Activated gamma-delta T cell treated with Interleukin-2 at 50 U/mL for 16 hours (primary cell): Measurements from ENCODE around the gene C5orf24.
"Not testable (repeated sequence)": the region's sequence is repeated elsewhere in the genome, so short reads cannot be mapped to it uniquely, and the experiment has no call there.

Source experiments
- DNase-seq: peaks from one replicate; pipeline ENCODE4 v3.0.0-alpha.2; 2020

C5orf24 gene

DNA sequence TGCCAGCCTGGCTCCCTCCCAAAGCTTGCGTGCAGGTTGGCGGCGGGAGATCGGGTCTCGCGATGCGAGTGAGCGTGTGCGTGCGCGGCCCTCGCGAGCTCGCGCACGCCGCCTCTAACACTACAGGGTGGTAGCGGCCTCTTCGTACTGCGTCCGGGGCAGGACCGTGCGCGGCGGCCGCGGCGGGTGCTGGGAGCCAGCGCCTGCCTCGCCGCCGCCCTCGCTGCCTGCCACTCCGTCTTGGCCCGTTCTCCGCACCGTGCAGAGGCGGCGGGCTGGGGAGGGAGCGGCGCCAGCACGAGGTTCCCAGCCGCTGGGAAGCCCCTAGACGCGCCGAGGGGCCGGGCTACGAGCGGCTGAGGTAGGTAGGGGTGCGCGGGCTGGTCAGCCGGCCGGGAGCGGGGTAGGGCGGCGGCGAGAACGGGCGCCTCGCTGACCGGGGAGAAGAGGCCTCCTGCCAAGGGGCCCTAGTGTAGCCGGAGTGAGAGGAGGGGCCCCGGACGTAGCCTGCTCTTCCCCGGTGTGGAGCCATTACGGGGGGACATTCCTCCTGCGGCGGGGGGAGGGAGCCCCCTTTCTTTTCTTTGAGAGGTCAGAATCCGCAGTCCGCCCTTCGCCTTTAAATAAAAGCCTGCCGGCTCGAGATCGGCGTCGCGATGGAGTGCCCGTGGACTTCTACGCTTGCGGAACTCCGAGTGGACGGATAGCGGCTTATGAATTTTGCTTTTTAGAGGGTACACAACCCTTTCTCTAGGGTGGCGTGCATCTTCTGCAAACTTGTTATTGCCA, at the start of gene C5orf24:
Gene C5orf24, plus strand, starts transcription at position 117 of the 789 bp plus-strand sequence. CDS start 8,933 bp downstream, outside the sequence.
- DNase-seq = peak; percentile 88

DNA sequence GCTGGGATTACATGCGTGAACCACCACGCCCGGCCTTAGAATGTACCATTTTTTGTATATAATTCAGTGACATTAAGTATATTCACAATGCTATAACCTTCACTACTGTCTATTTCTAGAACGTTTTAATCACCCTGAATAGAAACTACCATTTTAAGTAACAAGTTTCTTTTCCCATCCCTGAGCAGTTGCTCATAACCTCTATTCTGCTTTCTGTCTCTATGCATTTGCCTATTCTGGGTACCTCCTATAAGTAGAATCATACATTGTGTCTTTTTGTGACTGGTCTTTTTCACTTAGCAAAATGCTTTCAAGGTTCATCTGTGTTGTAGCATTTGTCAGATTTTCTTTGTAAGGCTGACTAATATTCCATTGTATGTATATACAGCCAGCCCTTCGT, 47.3 kb upstream of the C5orf24 start:
- no peak for DNase-seq

DNA sequence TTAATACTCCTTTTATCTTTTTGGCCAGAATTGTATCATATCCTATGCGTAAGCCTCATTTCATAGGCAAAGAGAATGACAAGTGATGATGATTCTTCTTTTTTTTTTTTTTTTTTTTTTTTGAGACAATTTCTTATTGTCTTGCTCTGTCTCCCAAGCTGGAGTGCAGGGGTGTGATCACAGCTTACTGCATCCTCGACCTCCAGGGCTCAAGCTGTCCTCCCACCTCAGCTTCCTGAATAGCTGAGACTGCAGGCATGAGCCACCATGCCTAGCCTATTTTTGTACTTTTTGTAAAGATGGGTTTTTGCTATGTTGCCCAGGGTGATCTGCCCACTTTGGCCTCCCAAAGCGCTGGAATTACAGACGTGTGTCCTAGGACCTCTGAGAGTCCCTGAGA, 41.9 kb upstream of the C5orf24 start:
- DNase-seq = no peak

DNA sequence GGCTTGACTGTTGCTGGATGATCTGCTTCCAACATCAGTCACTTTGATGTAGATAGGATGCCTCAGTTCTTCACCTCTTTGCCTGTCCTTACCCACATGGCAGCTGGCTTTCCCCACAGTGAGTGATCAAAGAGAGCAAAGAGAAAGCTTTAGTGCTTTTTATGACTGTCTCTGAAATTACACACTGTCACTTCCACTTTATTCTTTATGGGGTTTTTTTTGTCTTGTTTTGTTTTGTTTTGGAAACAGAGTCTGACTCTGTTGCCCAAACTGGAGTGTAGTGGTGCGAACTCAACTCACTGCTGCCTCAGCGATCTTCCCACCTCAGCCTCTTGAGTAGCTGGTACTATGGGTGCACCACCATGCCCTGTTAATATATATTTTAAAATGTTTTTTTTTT, 32.4 kb upstream of the C5orf24 start:
- DNase-seq = no peak

DNA sequence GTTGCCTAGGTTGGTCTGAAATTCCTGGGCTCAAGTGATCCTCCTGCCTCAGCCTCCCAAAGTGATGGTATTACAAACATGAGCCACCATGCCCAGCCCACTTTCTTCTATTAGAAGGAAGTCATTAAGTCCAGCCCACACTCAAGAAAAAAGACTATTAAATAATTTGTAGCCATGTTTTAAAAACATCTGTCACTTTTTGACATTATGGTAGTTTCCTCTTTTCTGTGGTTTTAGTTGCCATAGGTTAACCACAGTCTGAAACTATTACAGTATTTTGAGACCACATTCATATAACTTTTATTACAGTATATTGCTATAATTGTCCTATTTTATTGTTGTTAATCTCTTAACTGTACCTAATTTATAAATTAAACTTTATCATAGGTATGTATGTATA, 31.9 kb upstream of the C5orf24 start:
- DNase-seq = no peak

DNA sequence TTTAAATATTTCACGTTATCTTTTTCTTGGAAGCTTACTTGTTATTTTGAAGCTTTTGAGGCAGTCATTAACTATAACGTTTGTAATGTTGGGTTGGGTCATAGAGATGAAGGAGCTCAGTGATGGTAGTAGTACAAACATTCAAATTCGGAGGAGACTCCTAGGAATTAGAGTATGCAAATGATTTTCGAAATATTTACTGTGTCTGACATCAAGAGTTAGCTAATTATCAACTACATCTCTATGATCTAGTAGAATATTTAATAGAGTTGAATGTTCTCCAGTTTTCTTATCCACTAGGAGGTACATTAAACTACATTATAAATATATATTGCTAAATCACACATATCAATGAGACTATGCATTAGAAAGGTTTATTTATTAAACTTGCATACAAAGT, 28.8 kb upstream of the C5orf24 start:
- DNase-seq = no peak

DNA sequence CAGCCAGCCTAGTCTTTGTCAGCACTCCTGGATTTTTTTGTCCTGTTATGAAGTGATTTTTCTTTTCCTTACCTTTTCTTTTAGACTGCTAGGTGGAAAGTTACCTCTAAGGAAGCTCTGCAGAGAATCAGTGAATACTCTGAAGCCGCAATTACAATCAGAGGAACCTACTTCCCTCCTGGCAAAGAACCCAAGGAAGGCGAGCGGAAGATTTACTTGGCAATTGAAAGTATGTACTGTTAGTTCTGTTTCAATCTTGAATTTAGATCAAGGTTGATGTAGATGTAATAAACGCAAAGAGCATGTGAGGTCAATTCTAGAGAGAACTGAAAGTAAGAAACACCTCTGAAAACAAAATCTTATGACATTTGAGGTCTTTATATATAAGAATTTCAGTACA, 27.0 kb upstream of the C5orf24 start:
- DNase-seq = no peak

DNA sequence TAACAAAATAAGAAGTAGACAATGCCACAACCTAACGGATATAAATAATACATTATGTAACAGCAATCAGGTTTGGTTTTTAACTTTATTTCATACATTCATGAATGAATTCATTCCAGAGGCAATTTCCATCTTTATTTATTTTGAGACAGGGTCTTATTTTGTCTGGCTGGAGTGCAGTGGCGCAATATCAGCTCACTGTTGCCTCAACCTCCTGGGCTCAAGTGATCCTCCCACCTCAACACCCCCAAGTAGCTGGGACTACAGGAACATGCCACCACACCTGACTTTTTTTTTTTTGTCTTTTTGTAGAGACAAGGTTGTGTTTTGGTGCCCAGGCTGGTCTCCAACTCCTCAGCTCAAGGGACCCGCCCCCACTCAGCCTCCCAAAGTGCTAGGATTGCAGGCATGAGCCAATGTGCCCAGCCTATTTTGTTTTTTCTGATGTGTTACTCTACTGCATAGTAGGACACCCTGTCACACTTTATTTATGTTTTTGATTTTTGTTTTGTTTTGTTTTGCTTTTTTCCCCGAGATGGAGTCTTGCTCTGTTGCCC, 26.3 kb upstream of the C5orf24 start:
- no peak for DNase-seq

DNA sequence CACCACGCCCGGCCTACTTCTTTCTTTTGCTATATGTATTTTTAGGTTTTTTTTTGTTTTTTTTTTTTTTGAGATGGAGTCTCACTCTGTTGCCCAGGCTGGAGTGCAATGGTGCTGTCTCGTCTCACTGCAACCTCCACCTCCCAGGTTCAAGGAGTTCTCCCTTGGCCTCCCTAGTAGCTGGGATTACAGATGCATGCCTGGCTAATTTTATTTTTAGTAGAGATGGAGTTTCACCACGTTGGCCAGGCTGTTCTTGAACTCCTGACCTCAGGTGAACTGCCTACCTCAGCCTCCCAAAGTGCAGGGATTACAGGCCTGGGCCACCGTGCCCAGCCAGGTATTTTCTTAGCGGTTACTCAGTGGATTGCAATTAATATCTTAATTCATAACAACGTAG, 23.9 kb upstream of the C5orf24 start:
- DNase-seq = no peak

DNA sequence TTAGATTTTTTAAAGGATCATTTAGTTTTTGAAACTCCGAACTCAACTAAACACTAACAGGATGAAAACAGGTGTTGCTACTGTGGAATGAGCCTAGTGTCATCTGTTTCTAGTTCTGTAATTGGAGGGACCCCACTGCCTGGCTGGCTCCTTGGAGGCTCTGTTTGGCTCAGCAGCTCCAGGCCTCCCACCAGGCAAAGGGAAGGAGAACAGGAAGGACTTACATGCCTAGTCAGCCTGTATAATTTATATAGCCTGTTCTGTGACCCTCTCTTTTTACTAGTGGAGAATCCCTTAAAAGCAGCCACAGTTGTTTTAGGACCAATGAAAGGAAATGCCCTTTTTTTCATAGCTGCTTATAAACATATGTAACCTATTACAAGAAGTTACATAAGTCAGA, 21.1 kb upstream of the C5orf24 start:
- no peak for DNase-seq

DNA sequence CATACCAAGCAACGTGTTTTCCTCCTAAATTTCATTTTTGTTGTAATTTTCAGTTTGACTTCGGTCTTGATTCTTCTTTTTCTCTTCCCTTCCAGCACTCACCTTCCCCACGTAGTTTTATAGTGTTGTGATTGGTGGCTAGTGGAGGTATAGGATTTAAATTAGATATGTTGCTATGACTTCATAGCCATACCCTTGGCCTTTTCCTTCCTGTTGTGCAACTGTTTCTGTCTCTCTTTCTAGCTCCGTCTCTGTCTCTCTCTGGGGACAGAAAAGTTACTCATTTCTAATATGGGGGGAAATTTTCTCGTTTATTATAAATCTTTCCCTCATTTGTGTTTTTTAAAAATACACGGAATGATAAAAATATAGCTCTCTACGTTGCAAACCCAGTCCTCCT, 20.6 kb upstream of the C5orf24 start:
- no peak for DNase-seq

DNA sequence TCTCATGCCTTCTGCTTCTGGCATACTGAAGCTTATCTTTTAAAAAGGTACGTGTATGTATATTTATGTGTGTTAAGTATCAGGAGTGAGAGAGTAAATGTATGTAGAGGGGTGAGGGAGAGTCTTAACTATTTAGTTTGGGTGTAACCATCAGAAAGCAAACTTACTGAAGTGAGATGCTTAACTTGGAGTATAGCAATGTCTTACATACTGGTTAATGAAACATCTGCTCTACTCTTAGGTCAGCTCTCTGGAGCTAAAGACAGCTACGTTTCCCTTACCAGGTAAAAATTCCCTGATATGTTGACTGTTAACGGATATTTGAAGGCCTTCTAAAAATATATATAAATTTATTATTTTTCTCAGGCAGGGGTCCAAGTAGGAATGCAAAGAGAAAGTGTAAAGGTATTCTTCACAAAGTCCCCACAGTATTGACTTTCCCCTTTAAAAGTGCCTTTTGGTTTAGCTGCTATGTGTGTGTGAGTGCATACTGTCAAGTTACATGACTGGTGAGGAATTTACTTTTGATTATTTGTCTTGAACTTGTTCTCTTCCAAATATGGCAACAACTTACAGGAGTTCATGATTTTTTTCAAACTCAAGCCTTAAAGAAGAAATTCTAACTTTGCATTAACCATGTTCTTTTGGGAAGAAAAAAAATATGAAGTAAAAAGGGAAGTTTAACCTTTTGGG, 12.3 kb upstream of the C5orf24 start:
- DNase-seq = no peak

DNA sequence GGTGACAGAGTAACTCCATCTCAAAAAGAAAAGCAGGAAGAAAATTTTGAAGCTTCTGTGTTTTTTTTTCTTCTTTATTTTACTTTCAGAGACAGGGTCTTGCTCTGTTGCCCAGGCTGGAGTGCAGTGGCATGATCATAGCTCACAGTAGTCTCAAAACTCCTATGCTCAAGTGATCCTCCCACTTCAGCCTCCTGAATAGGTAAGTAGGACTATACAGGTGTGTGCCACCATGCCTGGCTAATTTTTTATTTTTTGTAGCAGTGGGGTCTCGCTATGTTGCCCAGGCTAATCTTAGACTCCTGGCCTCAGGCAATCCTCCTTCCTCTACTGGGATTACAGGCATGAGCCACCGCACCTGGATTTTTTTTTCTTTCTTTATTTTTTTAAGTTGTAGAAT, 10.1 kb upstream of the C5orf24 start:
- DNase-seq = no peak

DNA sequence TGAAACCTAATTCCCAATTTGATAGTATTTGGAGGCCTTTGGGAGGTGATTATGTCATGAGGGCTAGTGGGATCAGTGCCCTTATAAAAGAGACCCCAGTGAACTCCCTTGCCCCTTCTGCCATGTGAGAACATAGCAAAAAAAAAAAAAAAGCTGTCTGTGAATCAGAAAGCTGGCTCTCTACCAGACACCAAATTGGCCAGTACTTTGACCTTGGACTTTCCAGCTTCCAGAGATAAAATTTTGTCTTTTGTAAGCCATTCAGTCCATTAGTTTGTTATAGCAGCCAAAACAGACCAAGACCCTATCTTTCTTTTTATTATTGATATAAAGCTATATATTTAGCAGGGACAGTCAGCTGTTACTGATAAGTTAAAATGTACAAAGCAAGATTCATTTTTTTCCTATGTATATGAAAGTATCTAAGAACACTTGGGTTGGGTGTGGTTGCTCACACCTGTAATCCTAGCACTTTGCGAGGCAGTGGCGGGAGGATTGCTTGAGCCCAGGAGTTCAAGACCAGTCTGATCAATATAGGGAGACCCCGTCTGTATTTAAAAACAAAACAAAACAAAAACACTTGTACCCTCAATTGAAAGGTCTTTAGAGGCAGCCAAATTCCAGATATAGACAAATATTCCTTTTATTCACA, 8.1 kb upstream of the C5orf24 start:
- no peak for DNase-seq

DNA sequence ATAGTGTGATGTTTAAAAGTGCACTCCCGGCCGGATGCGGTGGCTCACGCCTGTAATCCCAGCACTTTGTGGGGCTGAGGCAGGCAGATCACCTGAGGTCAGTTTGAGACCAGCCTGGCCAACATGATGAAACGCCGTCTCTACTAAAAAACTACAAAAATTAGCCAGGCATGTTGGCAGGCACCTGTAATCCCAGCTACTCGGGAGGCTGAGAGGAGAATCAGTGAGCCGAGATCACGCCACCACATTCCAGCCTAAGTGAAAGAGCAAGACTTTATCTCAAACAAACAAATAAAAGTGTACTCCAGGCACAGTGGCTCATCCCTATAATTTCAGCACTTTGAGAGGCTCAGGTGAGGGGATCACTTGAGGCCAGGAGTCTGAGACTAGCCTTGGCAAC, 7.4 kb upstream of the C5orf24 start:
- DNase-seq = not testable (repeated sequence)

DNA sequence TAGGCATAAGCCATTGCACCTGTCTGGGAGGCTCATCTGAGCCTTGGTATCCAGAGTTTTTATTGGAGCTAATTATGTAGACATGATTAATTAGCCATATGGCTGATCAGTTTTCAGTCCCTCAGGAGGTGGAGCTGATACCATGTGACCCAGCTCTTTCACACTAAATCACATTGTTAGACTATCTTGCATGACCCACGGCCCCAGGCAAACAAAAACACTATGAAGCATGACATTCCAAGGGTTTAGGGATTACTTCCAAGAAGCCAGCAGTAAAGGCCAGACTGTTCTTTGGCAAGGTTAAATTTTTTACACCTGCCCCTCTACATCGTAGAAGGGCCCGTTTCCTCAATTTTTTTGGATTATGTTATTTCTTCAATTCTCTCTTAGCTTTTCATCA, 5.0 kb upstream of the C5orf24 start:
- DNase-seq = no peak

DNA sequence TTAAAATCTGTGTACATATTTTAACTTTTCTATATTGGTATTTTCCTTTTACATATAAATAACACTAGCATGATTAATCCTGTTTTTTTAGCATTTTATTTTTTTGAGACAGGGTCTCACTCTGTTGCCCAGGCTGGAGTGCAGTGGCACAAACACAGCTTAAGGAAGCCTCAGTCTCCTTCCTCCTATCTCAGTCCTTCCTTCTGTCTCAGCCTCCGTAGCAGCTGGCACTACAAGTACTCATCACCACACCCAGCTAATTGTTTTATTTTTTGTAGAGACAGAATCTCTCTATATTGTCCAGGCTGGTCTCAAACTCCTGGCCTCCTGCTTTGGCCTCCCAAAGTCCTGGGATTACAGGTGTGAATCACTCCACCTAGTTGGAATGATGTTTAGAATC, 1.5 kb upstream of the C5orf24 start:
- DNase-seq = no peak

DNA sequence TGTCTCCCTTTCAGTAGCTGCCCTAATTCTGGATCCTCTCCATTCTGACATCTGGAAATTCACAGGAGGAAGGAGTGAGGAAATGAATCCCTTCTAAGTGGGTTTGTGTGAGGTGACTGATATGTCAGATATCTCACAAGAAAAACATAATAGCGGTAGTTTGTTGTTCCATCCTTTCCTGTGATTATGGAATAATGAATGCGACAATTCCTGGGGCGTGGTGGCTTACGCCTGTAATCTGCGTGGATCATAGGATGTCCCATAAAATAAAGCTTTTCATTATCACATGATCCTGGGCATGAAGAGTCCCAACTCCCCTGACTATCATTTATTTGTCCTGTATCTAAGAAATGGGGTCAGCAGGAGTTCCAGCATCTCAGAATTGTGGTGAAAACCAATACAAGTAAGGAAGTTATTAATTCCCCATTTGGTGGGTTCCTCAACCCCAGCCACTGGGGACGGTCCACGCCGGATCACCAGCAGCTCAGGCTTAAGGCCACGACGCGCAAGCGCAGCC, 375 bp upstream of the C5orf24 start:
- DNase-seq = no peak

DNA sequence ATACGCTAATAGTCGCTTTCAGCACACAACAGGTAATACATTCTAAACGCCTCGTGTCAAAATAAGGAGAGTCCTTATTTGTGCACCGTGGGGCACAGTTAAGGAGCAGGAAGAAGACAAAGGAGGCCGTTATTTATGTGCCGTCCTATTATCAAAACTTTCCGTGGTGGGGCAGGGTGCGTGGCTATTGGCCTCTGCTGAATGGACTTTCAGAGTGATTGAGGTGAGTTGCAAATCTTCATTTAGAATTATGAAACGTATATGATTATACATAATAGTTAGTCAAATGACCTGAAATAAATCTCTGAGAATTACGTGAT, 833 bp downstream of the C5orf24 start:
- no peak for DNase-seq

DNA sequence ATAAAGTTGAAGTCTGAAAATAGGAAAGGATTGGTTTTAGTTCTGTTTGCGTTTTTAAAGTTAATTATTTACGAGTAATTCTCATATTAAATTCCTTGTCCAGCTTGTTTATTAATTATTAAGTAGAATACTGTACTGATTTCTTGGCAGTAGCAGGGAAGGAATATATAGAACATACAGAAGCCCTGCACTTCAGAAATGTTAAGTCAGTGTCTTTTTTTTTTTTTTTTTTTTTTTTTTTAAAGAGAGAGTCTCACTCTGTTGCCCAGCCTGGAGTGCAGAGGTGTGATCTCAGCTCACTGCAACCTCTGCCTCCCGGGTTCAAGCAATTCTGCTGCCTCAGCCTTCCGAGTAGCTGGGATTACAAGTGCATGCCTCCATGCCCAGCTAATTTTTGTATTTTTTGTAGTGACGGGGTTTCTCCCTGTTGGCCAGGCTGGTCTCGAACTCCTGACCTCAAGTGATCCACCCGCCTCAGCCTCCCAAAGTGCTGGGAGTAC, 3.7 kb downstream of the C5orf24 start:
- not testable (repeated sequence) for DNase-seq

DNA sequence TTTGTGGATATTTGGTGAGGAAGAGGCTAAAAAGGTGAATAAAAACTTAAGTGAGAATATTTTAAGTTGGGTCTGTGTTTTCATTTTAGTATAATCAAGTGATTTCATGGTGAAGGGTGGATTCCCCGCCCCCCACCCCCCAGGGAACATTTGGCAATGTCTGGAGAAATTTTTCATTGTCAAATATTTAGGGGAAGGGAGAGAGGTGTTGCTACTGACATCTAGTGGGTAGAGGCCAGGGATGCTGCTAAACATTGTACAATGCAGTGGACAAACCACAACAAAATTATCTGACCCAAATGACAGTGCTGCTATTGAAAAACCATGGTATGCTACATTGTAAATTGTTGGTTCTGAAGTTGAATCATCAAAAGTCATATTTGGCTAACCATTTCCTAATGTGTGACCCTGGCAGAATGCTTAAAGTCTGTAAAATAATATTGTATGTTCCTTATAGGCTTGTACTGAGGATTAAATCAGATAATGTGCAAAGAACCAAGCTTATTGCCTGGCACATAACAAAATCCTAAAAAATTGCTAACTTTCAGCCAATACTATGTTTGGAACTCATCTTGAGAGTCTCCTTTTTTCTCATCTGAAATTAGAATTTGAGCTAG, 5.6 kb downstream of the C5orf24 start:
- no peak for DNase-seq

DNA sequence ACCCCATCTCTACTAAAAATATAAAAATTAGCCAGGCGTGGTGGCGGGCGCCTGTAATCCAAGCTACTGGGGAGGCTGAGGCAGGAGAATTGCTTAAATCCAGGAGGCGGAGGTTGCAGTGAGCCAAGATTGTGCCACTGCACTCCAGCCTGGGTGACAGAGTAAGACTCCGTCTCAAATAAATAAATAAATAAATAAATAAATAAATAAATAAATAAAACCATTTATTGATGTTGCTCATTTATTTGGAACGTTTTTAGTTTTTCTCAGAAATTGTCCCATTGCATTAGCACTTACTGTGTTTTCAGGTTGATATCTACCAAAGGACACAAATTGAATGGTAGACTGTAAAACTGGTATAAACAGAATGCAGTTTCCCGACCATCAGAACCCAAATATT, 10.7 kb downstream of the C5orf24 start:
- not testable (repeated sequence) for DNase-seq

DNA sequence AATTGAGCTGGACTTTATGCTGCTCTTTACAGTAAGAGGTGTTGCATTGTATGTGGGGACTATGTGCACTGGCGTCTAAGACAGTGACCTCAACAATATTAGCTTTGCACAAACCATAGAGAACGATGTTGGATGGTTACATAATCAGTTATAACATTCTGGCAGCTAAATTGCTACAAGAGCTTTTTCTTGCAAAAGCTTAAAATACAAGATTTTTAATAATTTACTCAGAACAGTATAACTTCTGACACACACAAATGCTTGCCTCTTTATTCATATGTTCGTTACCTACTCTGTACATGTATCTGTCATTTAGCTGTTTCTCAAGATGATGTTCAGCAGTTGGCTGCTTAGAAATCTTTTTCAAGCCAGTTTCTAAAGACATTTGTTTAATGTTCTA, 11.6 kb downstream of the C5orf24 start:
- DNase-seq = no peak
